ENCODE measurements around the gene STEAP3.
A peak's percentile ranks its signal among the peaks of the same experiment; 100 is the strongest.
"Not testable (repeated sequence)": the region's sequence is repeated elsewhere in the genome, so short reads cannot be mapped to it uniquely, and the experiment has no call there.

Gene STEAP3

GRCh38 chr2:119265693-119266066 lies 42.0 kb downstream of the STEAP3 start:
- no peak for DNase-seq

GRCh38 chr2:119266091-119266589 lies 42.5 kb downstream of the STEAP3 start:
- no peak for DNase-seq

- DNase-seq = no peak
Measured at GRCh38 chr2:119267604-119268003, 44.0 kb downstream of the STEAP3 start.

GRCh38 chr2:119276864-119277263 lies 53.2 kb downstream of the STEAP3 start:
- no peak for DNase-seq

GRCh38 chr2:119278385-119278784 lies 54.8 kb downstream of the STEAP3 start:
- not testable (repeated sequence) for DNase-seq

- DNase-seq = no peak
Measured at GRCh38 chr2:119278946-119279345, 55.3 kb downstream of the STEAP3 start.

- no peak for DNase-seq
Measured at GRCh38 chr2:119279666-119280065, 56.0 kb downstream of the STEAP3 start.

GRCh38 chr2:119280680-119281079 lies 57.0 kb downstream of the STEAP3 start:
- no peak for DNase-seq

- no peak for DNase-seq
Measured at GRCh38 chr2:119282146-119282995, 58.7 kb downstream of the STEAP3 start.

- DNase-seq = no peak
Measured at GRCh38 chr2:119282996-119283511, 59.4 kb downstream of the STEAP3 start.

GRCh38 chr2:119283873-119284331 lies 60.3 kb downstream of the STEAP3 start:
- peak; percentile 75 for DNase-seq

- no peak for DNase-seq
Measured at GRCh38 chr2:119286661-119287060, 63.0 kb downstream of the STEAP3 start.

GRCh38 chr2:119288576-119288975 lies 64.9 kb downstream of the STEAP3 start:
- no peak for DNase-seq

GRCh38 chr2:119289093-119289492 lies 65.5 kb downstream of the STEAP3 start:
- no peak for DNase-seq

GRCh38 chr2:119289642-119290041 lies 66.0 kb downstream of the STEAP3 start:
- no peak for DNase-seq

- no peak for DNase-seq
Measured at GRCh38 chr2:119290859-119291587, 67.4 kb downstream of the STEAP3 start.

GRCh38 chr2:119291588-119292167 lies 68.0 kb downstream of the STEAP3 start:
- no peak for DNase-seq

- no peak for DNase-seq
Measured at GRCh38 chr2:119292226-119292625, 68.6 kb downstream of the STEAP3 start.

- no peak for DNase-seq
Measured at GRCh38 chr2:119293254-119293653, 69.6 kb downstream of the STEAP3 start.

- DNase-seq = no peak
Measured at GRCh38 chr2:119293900-119294299, 70.3 kb downstream of the STEAP3 start.

GRCh38 chr2:119294671-119295070 lies 71.0 kb downstream of the STEAP3 start:
- DNase-seq = no peak

GRCh38 chr2:119295688-119296375 lies 72.2 kb downstream of the STEAP3 start:
- no peak for DNase-seq

- DNase-seq = no peak
Measured at GRCh38 chr2:119301413-119301812, 77.8 kb downstream of the STEAP3 start.

All from CD4-positive, alpha-beta T cell treated with Interleukin-15 for 1 hour (primary cell).